Endothelial cell of umbilical vein (primary cell): ENCODE data around the gene CASKIN2. TPM values are rescaled to one million over a fixed set of nuclear protein-coding genes. Genes with fewer than 3 reads are reported as not detected.

Experiments used
- BruUV-seq: library from RNA; stranded (reverse); fragments of 400-500 nt; replicated peaks from 2 replicates; lab custom pipeline; 2021; lab: Mats Ljungman, UMichigan
- CTCF ChIA-PET: fragments of 300-600, 350-600 bp; sonication (Branson Sonifier 250); formaldehyde crosslinking; loops from one replicate; lab custom pipeline; 2021; ENCODE audit warnings: antibody characterized with exemption, inconsistent platforms; lab: Charles Lee
- POLR2A ChIA-PET: fragments of 300-600, 350-600 bp; sonication (Branson Sonifier 250); formaldehyde crosslinking; loops from one replicate; lab custom pipeline; 2021; ENCODE audit warnings: antibody characterized with exemption, inconsistent platforms; lab: Charles Lee
- DNase-seq: peaks from one replicate; pipeline ENCODE4 v3.0.0-alpha.2; 2011; ENCODE audit warnings: low read depth, low spot score
- FAIRE-seq: peaks from 2 replicates; lab custom pipeline; 2011; peaks lifted over from hg19 to GRCh38; lab: Jason Lieb, UNC
- H2AFZ ChIP-seq: 2 replicates; pipeline ENCODE4 v1.6.0; 2012; ENCODE audit warnings: low read depth, low read length, control low read depth, inconsistent platforms
- H3K27ac ChIP-seq: 2 replicates; pipeline ENCODE4 v1.5.1; 2011; ENCODE audit warnings: low read depth, mild to moderate bottlenecking, control low read depth, low read length, moderate library complexity; ENCODE audit not compliant: insufficient read depth
- H3K27me3 ChIP-seq, 2 experiments: 2 replicates each; pipeline versions ENCODE4 v1.6.0 to v1.6.1; 2011; ENCODE audit warnings: low read length in 2 of 2, mixed read lengths in 1 of 2; ENCODE audit not compliant: control insufficient read depth in 2 of 2, insufficient read depth in 2 of 2
- H3K36me3 ChIP-seq, 2 experiments: 2 replicates in 1 of 2; 3 replicates in 1 of 2; pipeline ENCODE4 v1.5.1; 2011; ENCODE audit warnings: low read length in 2 of 2, mild to moderate bottlenecking in 1 of 2, moderate library complexity in 1 of 2; ENCODE audit not compliant: control insufficient read depth in 2 of 2, insufficient read depth in 2 of 2; ENCODE audit errors: extremely low read depth in 1 of 2
- H3K4me1 ChIP-seq: 3 replicates; pipeline ENCODE4 v1.5.1; 2011; ENCODE audit warnings: mild to moderate bottlenecking, low read length; ENCODE audit not compliant: control insufficient read depth, insufficient read depth; ENCODE audit errors: extremely low read depth
- H3K4me2 ChIP-seq: 2 replicates; pipeline ENCODE4 v1.6.1; 2011; ENCODE audit warnings: low read length, control low read depth, mixed read lengths; ENCODE audit not compliant: insufficient read depth
- H3K4me3 ChIP-seq, 3 experiments: fragments of 200-600 bp in 1 of 3; sonication (generic), shearing (Covaris generic) in 1 of 3; replicated peaks in 1 of 3; 2 replicates each; pipeline ENCODE4 v1.5.1; 2011 to 2016; ENCODE audit warnings: control low read depth in 3 of 3, low read length in 3 of 3, mild to moderate bottlenecking in 2 of 3, inconsistent platforms in 1 of 3, low read depth in 1 of 3, moderate library complexity in 1 of 3; ENCODE audit not compliant: insufficient read depth in 1 of 3
- H3K79me2 ChIP-seq: 2 replicates; pipeline ENCODE4 v1.6.0; 2012; ENCODE audit warnings: low read length, inconsistent platforms; ENCODE audit not compliant: control insufficient read depth, insufficient read depth
- H3K9ac ChIP-seq: replicated peaks from 2 replicates; pipeline ENCODE3; 2011; ENCODE audit warnings: low read length, control low read depth; ENCODE audit not compliant: insufficient read depth; ENCODE audit errors: extremely low read depth
- H3K9me1 ChIP-seq: replicated peaks from 3 replicates; pipeline ENCODE4 v1.6.0; 2011; ENCODE audit warnings: mild to moderate bottlenecking, low read length; ENCODE audit not compliant: control insufficient read depth, insufficient read depth; ENCODE audit errors: extremely low read depth
- H3K9me3 ChIP-seq: replicated peaks from 2 replicates; pipeline ENCODE4 v1.5.1; 2012; ENCODE audit warnings: low read length, inconsistent platforms; ENCODE audit not compliant: control insufficient read depth, insufficient read depth
- H4K20me1 ChIP-seq: replicated peaks from 2 replicates; pipeline ENCODE3; 2011; ENCODE audit warnings: mild to moderate bottlenecking, low read length; ENCODE audit not compliant: control insufficient read depth, insufficient read depth; ENCODE audit errors: extremely low read depth
- EZH2 ChIP-seq: IDR thresholded peaks from 2 replicates; pipeline ENCODE4 v1.6.1; 2012; ENCODE audit warnings: borderline replicate concordance, low read depth, mild to moderate bottlenecking, moderate library complexity, low read length, inconsistent platforms; ENCODE audit not compliant: severe bottlenecking
- FOS ChIP-seq: IDR thresholded peaks from 2 replicates; pipeline ENCODE4 v1.6.1; 2011; ENCODE audit warnings: mild to moderate bottlenecking, low read length, moderate library complexity, borderline replicate concordance; ENCODE audit not compliant: insufficient read depth
- GATA2 ChIP-seq: IDR thresholded peaks from 2 replicates; pipeline ENCODE4 v1.7.0; 2011; ENCODE audit warnings: low read depth, mild to moderate bottlenecking, moderate library complexity, mixed read lengths, low read length; ENCODE audit not compliant: insufficient read length, insufficient read depth
- JUN ChIP-seq: IDR thresholded peaks from 2 replicates; pipeline ENCODE4 v1.6.1; 2011; ENCODE audit warnings: borderline replicate concordance, low read depth; ENCODE audit not compliant: insufficient read length, insufficient read depth
- MYC ChIP-seq: IDR thresholded peaks from one replicate; pipeline ENCODE4 v1.6.1; 2011; ENCODE audit warnings: mild to moderate bottlenecking, low read depth, low read length
- POLR2A ChIP-seq: IDR thresholded peaks from 2 replicates; pipeline ENCODE4 v1.6.1; 2012; ENCODE audit warnings: low read depth, mild to moderate bottlenecking, control low read depth, low read length
- POLR2AphosphoS5 ChIP-seq: IDR thresholded peaks from 2 replicates; pipeline ENCODE4 v1.6.1; 2012; ENCODE audit warnings: low read depth, mild to moderate bottlenecking, control low read depth, low read length, moderate library complexity; ENCODE audit not compliant: insufficient read depth
- dilution Hi-C: fragments of 300-500 bp; cut with MboI; formaldehyde crosslinking; loops from one replicate; pipeline ENCODE4 v1.15.0; 2019; ENCODE audit warnings: low sequenced_read_pairs; ENCODE audit not compliant: extremely low pct_ligation_motif_present
- intact Hi-C: fragments of 100-400 bp; cut with micrococcal nuclease; formaldehyde crosslinking; loops from one replicate; pipeline ENCODE4 v1.10.0; 2022
- polyA plus RNA-seq, 4 experiments: library from polyadenylated mRNA; depleted of rRNA in 3 of 4; stranded (reverse) in 3 of 4; unstranded in 1 of 4; fragments of >200 nt; gene quantifications; 2 replicates each; pipeline versions ENCODE4 v1.2.1 to v1.2.3, GENCODE V29; 2011 to 2012; ENCODE audit warnings: missing spikeins in 1 of 4
- total RNA-seq: library from RNA; stranded (reverse); gene quantifications from 2 replicates; pipeline ENCODE4 v1.2.3, GENCODE V29; 2021
- TF ChIP-seq, protein P1 (sequence below), 2 donors: IDR thresholded peaks; 1 replicate in 1 of 2; 2 replicates in 1 of 2; pipeline ENCODE4 v1.5.1; 2011; ENCODE audit warnings: low read length in 2 of 2, mild to moderate bottlenecking in 2 of 2, moderate library complexity in 2 of 2, control low read depth in 1 of 2, inconsistent platforms in 1 of 2, low read depth in 1 of 2; ENCODE audit not compliant: insufficient read depth in 1 of 2; ENCODE audit errors: extremely low read depth in 1 of 2
- TF ChIP-seq, protein P2 (sequence below): IDR thresholded peaks from 2 replicates; pipeline ENCODE4 v1.6.1; 2011; ENCODE audit not compliant: insufficient read depth, insufficient read length

CASKIN2 gene
- total and polyA plus RNA-seq, 2 donors (not counting 3 experiments of a cell fraction or from before 2014, with no cell fraction given) = 13.0 to 37.6 TPM

- dilution Hi-C loops (no loop called here), intact Hi-C loops (no loop called here)
- Histone ChIP-seq H3K36me3 (no peaks in the 10 kb centered on the region), H3K27me3 (no peaks in the 10 kb centered on the region), H3K9me3 (no peaks in the 10 kb centered on the region), H4K20me1 (no peaks in the 10 kb centered on the region), H2AFZ (no peak overlapping the region), H3K79me2 (no peaks in the 10 kb centered on the region), H3K9ac (no peak overlapping the region), H3K4me2 (no peak overlapping the region), H3K9me1 (no peaks in the 10 kb centered on the region), H3K4me3 (no peak overlapping the region), H3K4me1 (no peaks in the 10 kb centered on the region), H3K27ac (no peak overlapping the region)
- DNase-seq (no peak), FAIRE-seq (no peak)
- ChIA-PET POLR2A (interaction anchor here (0.8 kb wide), 1 partner anchor 58 kb away, joined by 3 read pairs; the partner anchor contains the start of gene GRB2), CTCF (interaction anchor here (1.2 kb wide), 1 partner anchor 19 kb away, joined by 4 read pairs; no protein-coding TSS in a partner anchor)
- no TSS peak for BruUV-seq
- no peak for TF ChIP-seq POLR2A
- TF ChIP-seq POLR2AphosphoS5 = no peak
- TF ChIP-seq, protein P1, sequence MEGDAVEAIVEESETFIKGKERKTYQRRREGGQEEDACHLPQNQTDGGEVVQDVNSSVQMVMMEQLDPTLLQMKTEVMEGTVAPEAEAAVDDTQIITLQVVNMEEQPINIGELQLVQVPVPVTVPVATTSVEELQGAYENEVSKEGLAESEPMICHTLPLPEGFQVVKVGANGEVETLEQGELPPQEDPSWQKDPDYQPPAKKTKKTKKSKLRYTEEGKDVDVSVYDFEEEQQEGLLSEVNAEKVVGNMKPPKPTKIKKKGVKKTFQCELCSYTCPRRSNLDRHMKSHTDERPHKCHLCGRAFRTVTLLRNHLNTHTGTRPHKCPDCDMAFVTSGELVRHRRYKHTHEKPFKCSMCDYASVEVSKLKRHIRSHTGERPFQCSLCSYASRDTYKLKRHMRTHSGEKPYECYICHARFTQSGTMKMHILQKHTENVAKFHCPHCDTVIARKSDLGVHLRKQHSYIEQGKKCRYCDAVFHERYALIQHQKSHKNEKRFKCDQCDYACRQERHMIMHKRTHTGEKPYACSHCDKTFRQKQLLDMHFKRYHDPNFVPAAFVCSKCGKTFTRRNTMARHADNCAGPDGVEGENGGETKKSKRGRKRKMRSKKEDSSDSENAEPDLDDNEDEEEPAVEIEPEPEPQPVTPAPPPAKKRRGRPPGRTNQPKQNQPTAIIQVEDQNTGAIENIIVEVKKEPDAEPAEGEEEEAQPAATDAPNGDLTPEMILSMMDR (IDR thresholded peaks at IDR 0.05; ENCODE audit: extremely low read depth in 1 of 2, insufficient read depth in 1 of 2, low read depth in 1 of 2, low read length in 2 of 2) = no peak
- no peak for TF ChIP-seq GATA2
- no peak for TF ChIP-seq EZH2
- TF ChIP-seq FOS = no peak
- TF ChIP-seq JUN = no peak
- no peak for TF ChIP-seq MYC
- TF ChIP-seq, protein P2, sequence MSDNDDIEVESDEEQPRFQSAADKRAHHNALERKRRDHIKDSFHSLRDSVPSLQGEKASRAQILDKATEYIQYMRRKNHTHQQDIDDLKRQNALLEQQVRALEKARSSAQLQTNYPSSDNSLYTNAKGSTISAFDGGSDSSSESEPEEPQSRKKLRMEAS = no peak
Measured at GRCh38 chr17:75463603-75464002, 51.7 kb downstream of the CASKIN2 start.
